ENCODE measurements around the gene NHP2.
"Not testable (repeated sequence)": the region's sequence is repeated elsewhere in the genome, so short reads cannot be mapped to it uniquely, and the experiment has no call there.

Gene NHP2

DNA sequence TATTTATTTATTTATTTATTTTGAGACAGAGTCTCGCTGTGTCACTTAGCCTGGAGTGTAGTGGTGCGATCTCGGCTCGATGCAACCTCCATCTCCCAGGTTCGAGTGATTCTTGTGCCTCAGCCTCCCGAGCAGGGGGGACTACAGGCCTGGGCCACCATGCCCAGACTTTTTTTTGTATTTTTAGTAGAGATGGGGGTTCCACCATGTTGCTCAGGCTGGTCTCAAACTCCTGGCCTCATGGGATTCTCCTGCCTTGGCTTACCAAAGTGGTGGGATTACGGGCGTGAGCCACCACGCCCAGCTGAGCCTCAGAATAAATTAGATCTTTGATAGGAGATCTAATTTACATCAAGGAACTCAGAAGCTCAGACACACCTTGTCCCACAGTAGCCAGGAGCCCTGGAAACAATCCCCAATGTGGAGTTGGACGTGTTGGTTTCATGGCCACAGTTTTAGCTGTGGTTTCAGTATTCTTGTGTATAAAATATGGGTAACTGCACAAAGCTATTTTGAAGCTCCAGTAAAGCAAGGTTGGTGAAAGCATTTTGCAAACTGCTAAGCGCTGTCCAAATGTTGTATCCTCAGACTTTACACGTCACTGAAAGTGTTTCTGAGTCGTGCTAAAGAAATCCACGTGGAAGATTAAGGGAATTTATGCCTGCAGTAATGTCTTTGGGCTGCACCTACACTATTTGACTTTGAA, 47.7 kb upstream of the NHP2 start:
- H3K27ac ChIP-seq (ENCODE audit: low read length) = no peak overlapping the region
- H3K36me3 ChIP-seq (ENCODE audit: insufficient read depth, low read length) = peaks cover 12% of the 10 kb centered on the region
- peaks cover 13% of the 10 kb centered on the region for H4K20me1 ChIP-seq (ENCODE audit: insufficient read depth, low read length)
- ATAC-seq (ENCODE audit: insufficient read depth, low read depth) = no peak
- H3K27me3 ChIP-seq (ENCODE audit: insufficient read depth, low read length, poor library complexity) = no peaks in the 10 kb centered on the region
- no peak overlapping the region for H3K4me2 ChIP-seq (ENCODE audit: insufficient read depth, low read length)
- peaks cover 16% of the 10 kb centered on the region for H3K4me1 ChIP-seq (ENCODE audit: insufficient read depth, low read length)
- DNase-seq = no peak
- H3K9ac ChIP-seq (ENCODE audit: low read depth, low read length) = no peak overlapping the region
- H3K79me2 ChIP-seq (ENCODE audit: insufficient read depth, low read length) = peaks cover 27% of the 10 kb centered on the region
- no peak overlapping the region for H2AFZ ChIP-seq (ENCODE audit: low read depth, low read length)
- no peak overlapping the region for H3K4me3 ChIP-seq (ENCODE audit: low read depth in 1 of 2, low read length in 2 of 2)
- no peak for TF ChIP-seq EZH2 (IDR thresholded peaks at IDR 0.05; ENCODE audit: borderline replicate concordance, low read depth, low read length, severe bottlenecking)
- TF ChIP-seq, protein P1, sequence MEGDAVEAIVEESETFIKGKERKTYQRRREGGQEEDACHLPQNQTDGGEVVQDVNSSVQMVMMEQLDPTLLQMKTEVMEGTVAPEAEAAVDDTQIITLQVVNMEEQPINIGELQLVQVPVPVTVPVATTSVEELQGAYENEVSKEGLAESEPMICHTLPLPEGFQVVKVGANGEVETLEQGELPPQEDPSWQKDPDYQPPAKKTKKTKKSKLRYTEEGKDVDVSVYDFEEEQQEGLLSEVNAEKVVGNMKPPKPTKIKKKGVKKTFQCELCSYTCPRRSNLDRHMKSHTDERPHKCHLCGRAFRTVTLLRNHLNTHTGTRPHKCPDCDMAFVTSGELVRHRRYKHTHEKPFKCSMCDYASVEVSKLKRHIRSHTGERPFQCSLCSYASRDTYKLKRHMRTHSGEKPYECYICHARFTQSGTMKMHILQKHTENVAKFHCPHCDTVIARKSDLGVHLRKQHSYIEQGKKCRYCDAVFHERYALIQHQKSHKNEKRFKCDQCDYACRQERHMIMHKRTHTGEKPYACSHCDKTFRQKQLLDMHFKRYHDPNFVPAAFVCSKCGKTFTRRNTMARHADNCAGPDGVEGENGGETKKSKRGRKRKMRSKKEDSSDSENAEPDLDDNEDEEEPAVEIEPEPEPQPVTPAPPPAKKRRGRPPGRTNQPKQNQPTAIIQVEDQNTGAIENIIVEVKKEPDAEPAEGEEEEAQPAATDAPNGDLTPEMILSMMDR (IDR thresholded peaks at IDR 0.05; ENCODE audit: borderline replicate concordance, extremely low read depth, low read length, poor library complexity, severe bottlenecking) = no peak
- no peaks in the 10 kb centered on the region for H3K9me3 ChIP-seq (ENCODE audit: insufficient read depth, low read length, severe bottlenecking)

DNA sequence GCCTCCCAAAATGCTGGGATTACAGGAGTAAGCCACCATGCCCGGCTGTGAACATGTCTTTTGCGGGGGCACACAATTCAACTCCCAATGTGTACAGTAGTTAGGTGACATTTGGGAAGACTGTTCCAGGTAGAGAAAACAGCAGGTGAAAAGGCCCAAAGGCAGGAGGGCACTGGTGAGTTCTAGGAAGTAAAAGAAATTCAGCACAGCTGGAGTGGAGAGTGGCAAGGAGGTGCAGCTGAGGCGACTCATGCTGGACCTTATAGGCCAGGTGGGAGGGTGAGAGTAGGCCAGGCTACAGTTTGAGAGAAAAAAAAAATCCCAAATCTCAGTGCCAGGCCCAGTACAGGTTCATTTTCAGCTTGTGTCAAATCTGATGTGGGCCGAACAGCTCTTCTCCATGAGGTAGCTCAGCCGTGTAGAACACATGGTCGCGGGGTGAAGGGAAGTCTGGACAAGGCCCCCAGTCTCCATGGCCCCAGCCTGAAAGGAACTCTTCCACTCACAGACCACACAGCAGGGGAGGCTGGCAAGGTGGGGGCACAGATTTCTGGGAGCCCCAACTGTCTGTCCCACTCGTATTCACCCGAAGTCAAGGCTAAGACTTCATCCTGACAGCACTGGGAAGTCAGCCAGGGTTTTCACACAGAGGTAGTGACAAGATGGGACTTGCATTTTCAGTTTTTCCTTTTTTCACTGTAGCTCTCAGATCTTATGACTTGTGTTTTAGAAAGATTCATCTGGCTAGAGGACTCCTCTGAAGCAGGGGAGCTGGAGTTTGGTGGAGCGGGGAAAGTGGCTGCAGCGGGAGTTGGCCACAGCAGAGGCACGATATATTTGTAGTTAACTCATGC, 46.1 kb upstream of the NHP2 start:
- Histone ChIP-seq H3K27me3 (ENCODE audit: insufficient read depth, low read length, poor library complexity) (peaks cover 4% of the 10 kb centered on the region), H3K9ac (ENCODE audit: low read depth, low read length) (no peak overlapping the region), H2AFZ (ENCODE audit: low read depth, low read length) (no peak overlapping the region), H4K20me1 (ENCODE audit: insufficient read depth, low read length) (no peaks in the 10 kb centered on the region; the same call in 1 of the 2 replicates), H3K4me1 (ENCODE audit: insufficient read depth, low read length) (peaks cover 8% of the 10 kb centered on the region; the same call in 1 of the 2 replicates), H3K9me3 (ENCODE audit: insufficient read depth, low read length, severe bottlenecking) (no peaks in the 10 kb centered on the region), H3K79me2 (ENCODE audit: insufficient read depth, low read length) (peaks cover 11% of the 10 kb centered on the region), H3K4me3 (ENCODE audit: low read depth in 1 of 2, low read length in 2 of 2) (no peak overlapping the region), H3K27ac (ENCODE audit: low read length) (no peak overlapping the region), H3K36me3 (ENCODE audit: insufficient read depth, low read length) (no peaks in the 10 kb centered on the region; the same call in 1 of the 2 replicates), H3K4me2 (ENCODE audit: insufficient read depth, low read length) (no peak overlapping the region)
- TF ChIP-seq EZH2 (IDR thresholded peaks at IDR 0.05; ENCODE audit: borderline replicate concordance, low read depth, low read length, severe bottlenecking) = no peak
- TF ChIP-seq, protein P1 (IDR thresholded peaks at IDR 0.05; ENCODE audit: borderline replicate concordance, extremely low read depth, low read length, poor library complexity, severe bottlenecking) = no peak
- DNase-seq = no peak
- ATAC-seq (ENCODE audit: insufficient read depth, low read depth) = no peak

- H2AFZ ChIP-seq (ENCODE audit: low read depth, low read length) = no peak overlapping the region
- H3K27ac ChIP-seq (ENCODE audit: low read length) = no peak overlapping the region
- TF ChIP-seq, protein P1 (IDR thresholded peaks at IDR 0.05; ENCODE audit: borderline replicate concordance, extremely low read depth, low read length, poor library complexity, severe bottlenecking) = no peak
- TF ChIP-seq EZH2 (IDR thresholded peaks at IDR 0.05; ENCODE audit: borderline replicate concordance, low read depth, low read length, severe bottlenecking) = no peak
- no peak overlapping the region for H3K4me2 ChIP-seq (ENCODE audit: insufficient read depth, low read length)
- H3K27me3 ChIP-seq (ENCODE audit: insufficient read depth, low read length, poor library complexity) = peaks cover 8% of the 10 kb centered on the region
- H4K20me1 ChIP-seq (ENCODE audit: insufficient read depth, low read length) = no peaks in the 10 kb centered on the region; the same call in 1 of the 2 replicates
- no peaks in the 10 kb centered on the region for H3K36me3 ChIP-seq (ENCODE audit: insufficient read depth, low read length)
- H3K9ac ChIP-seq (ENCODE audit: low read depth, low read length) = no peak overlapping the region
- no peaks in the 10 kb centered on the region for H3K9me3 ChIP-seq (ENCODE audit: insufficient read depth, low read length, severe bottlenecking)
- H3K4me1 ChIP-seq (ENCODE audit: insufficient read depth, low read length) = peaks cover 19% of the 10 kb centered on the region
- no peak for DNase-seq
- ATAC-seq (ENCODE audit: insufficient read depth, low read depth) = no peak
- H3K79me2 ChIP-seq (ENCODE audit: insufficient read depth, low read length) = peaks cover under 1% of the 10 kb centered on the region
- no peak overlapping the region for H3K4me3 ChIP-seq (ENCODE audit: low read depth in 1 of 2, low read length in 2 of 2)
These were observed 45.0 kb upstream of the NHP2 start for GRCh38 chr5:178198706-178199105.

GRCh38 chr5:178198151-178198550, 44.5 kb upstream of the NHP2 start:
- not testable (repeated sequence) for H3K9me3 ChIP-seq (ENCODE audit: insufficient read depth, low read length, severe bottlenecking); H4K20me1 ChIP-seq (ENCODE audit: insufficient read depth, low read length); H3K9ac ChIP-seq (ENCODE audit: low read depth, low read length); H3K4me3 ChIP-seq (ENCODE audit: low read depth in 1 of 2, low read length in 2 of 2); H2AFZ ChIP-seq (ENCODE audit: low read depth, low read length); H3K79me2 ChIP-seq (ENCODE audit: insufficient read depth, low read length); DNase-seq; H3K27me3 ChIP-seq (ENCODE audit: insufficient read depth, low read length, poor library complexity); H3K27ac ChIP-seq (ENCODE audit: low read length); H3K36me3 ChIP-seq (ENCODE audit: insufficient read depth, low read length); H3K4me2 ChIP-seq (ENCODE audit: insufficient read depth, low read length); ATAC-seq (ENCODE audit: insufficient read depth, low read depth)
- peaks cover 24% of the 10 kb centered on the region for H3K4me1 ChIP-seq (ENCODE audit: insufficient read depth, low read length)

Data from DND-41 (cell line).